ENCODE results near the gene RAD51B.

DNA sequence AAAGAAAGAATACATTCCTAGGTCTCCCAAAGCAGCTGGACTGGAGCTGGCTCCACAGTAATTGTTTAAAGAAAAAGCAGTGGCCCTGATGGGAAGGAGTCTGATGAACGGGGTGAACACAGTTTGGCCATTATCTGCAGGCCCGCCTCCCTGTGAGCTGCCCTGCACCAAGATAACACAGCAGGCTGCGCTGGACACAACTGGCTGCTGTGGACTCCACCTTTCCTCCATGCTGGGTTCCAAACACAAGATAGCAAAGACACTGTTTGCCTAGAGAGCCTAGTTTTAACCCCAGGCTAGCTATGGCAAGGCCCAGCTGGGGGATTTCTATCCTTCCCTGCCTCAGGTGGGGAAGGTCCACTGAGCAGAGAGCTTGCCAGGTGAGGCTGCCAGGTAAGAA is 938.7 kb downstream of the RAD51B start:
- no peak for TF ChIP-seq EZH2 (IDR thresholded peaks at IDR 0.05)
- no peak for TF ChIP-seq FOXP2 (optimal IDR thresholded peaks at IDR 0.05; ENCODE audit: control extremely low read depth, extremely low read length, insufficient read depth)
- no peak for TF ChIP-seq POLR2AphosphoS5 (IDR thresholded peaks at IDR 0.05; ENCODE audit: borderline replicate concordance, low read depth, low read length)
